Measurements from ENCODE around the gene NUTF2.
A peak's percentile ranks its signal among the peaks of the same experiment; 100 is the strongest.

Gene NUTF2

DNA sequence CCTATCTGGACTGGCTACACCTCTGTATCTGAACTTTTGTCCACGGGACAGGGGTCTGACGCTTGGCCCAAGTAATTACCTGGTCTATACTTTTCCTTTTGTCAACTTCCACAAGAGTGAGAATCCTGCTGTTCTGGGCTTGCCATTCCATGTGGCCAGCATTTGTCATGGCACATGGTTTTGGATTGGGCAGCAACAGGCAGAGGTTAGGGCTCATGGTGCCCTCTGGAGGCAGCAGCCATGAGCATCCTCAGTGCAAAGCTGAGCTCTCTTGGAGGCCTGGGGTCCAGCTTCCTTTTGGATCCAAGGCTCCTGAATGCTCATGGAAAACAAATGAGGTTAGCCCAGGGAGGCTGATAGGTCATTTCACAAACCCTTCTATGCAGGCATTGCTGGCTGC, 18.6 kb downstream of the NUTF2 start:
- DNase-seq = no peak

DNA sequence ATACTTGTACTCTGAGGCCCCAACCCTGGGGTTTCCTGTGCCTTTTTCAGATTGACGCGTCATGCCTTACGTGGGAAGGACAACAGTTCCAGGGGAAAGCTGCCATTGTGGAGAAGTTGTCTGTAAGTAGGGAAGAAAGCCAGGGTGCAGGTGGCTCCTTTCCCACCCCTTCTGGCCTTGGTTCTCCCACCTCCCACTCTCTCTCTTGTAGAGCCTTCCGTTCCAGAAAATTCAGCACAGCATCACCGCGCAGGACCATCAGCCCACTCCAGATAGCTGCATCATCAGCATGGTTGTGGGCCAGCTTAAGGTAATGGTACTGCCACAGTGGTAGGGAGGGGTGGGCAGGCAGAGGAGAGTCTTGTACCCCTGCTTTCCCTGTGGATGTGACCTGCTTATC, 21.6 kb downstream of the NUTF2 start:
- DNase-seq = no peak

DNA sequence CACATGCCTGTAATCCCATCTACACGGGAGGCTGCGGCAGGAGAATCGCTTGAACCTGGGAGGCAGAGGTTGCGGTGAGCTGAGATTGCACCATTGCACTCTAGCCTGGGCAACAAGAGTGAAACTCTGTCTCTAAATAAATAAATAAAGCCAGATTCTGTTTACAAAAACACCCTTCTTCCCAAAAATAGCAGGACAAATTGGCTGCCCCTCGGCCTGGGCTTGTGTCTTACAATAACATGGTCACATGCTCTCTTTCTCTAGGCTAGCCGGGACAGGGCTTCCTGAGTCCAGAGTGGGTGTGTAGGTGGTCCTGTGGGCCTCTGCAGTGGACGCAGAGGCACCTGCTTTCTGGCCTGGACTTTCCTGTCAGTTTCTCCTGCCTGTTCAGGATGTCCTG, 22.9 kb downstream of the NUTF2 start:
- DNase-seq = no peak

DNA sequence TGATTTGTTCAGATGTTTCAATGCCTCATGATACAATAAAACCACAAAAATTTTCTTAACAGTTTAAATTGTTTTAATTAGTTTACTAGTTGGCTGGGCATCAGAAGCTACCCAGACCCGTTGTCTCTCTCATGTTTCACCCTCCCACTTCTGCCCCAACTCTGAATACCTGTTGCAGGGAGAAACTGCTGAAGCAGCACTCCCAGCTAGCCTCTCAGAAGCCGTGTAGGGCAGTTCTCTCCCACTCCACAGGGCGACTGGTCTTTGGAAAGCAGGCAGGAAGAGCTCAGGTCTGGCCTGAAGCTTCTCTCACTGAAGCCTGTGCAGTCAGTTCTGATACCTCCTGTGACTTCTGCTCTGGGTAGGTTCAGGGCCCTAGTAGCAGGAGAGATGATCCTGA, 24.5 kb downstream of the NUTF2 start:
- no peak for DNase-seq

DNA sequence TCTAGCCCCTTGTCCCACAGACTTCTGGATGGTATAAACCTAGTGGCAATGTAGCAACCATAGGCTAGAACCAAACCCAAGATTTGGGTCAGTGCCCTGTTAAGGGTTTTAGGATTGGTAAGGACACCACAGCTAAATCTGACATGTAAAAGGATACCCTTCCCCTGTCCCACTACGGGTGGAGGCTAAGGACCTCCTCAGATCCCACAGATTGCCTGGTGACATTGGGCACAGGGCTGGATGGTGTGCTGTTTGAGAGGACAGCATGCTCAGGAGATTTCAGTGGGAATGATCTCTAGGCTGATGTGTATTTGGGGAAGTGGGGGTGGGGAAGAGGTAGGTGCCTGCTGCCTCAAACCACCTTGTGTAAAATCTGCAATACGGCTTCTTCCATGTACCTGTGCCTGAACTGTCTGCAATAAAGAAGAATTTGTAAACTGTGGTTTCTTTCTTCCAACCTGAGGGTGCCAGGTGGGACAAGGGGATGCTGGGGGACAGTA, 25.4 kb downstream of the NUTF2 start:
- DNase-seq = no peak

DNA sequence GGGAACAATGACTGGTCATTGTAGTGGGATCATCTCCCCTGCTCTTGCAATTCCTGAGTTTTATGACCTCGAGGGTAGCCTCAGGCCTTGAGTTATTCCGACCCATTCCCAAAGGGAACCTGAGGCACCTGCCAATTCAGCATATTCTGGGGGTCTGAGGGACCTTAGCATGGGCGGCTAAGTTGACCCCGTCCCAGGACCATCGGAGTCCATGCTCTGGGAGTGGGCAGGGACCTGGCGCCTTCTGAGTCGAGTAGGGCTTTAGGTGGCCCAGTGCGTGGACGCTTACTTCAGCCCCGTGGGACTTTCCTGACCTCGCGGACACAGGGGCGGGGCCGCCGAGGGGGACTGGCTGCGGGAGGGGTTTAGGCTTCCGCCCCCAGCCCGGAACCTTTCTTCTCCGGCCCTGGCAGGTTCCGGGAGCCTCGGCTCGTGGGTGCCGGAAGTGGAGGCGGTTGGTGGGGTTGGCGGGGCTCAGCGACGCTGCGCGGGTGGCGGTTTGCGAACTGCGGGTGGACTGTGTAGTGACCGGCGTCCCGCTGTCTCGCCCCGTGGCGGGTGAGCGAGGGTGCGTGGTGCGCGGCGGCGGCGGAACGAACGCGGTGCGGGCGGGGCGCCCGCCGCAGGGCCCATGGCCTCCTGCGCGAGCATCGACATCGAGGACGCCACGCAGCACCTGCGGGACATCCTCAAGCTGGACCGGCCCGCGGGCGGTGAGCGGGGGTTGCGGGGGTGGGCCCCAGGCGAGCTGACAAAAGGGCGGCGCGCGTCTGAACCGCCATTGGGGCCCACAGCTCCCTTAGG, 26.1 kb downstream of the NUTF2 start, which contains the start of gene EDC4:
EDC4 (plus strand) TSS at position 422 of the 804 bp plus-strand sequence; CDS start at position 632, 210 bp downstream.
- peak; percentile 88 for DNase-seq

DNA sequence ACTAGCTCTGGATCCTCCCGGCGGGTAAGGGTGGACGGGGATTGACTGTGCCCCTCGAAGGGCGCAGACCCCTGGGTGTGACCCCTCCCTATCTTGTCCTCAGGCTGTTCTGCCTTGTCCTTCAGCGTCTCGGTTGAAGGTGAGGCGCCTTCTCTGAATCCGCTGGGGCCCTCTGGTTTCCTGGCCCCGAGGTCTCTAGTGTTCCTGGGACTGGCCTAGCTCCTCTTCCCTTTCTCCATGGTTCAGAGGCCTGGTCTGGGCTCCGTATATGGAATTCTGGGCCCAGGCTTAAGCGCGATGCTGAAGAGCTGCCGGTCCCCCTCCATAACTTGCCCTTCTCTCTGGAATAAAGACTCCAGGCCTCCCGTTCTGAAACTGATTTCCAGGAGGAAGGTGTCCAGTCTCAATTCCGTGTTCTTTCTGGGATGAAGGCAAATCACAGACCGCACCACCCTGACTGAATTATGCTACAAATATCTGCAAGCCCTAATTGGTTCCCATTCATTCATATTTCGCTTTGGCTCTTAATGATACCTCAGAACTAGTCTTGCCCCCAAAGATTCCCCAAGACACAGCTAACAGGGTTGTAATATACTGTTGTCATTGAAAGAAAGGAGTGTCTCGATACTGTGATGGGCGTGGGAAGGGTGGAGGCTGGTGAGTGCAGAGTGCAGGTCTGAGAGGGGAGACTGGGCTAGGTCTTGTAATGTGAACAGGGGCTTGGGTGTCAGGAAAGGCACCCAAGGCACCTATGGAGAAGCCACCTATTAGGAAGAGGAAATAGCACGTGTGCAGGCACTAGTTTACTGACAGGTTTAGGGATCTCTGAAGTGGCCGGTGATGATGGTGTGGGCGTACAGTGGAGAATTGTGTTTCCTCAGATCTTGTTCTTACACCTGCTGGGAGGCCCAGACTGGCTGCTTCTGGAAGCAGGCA, 27.0 kb downstream of the NUTF2 start:
- DNase-seq = no peak

DNA sequence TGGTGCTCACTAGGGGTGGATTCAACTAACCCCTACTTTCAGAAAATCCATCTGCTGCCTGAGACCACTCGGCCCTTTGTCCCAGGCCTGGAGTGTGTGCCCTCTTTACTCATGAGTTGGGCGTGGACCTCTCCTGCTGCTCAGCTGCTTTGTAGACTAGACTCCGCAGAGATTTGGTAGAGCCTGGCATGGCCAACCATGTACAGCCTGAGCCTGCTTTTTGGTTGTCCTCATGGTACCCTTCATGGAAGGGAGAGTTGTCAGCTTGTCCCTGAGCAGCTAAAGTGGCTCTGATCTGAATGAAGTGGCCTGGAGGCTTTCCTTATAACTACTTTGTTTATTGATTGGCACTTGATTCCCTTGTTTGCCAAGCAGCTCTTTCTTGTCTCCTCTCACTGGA, 27.6 kb downstream of the NUTF2 start:
- no peak for DNase-seq

DNA sequence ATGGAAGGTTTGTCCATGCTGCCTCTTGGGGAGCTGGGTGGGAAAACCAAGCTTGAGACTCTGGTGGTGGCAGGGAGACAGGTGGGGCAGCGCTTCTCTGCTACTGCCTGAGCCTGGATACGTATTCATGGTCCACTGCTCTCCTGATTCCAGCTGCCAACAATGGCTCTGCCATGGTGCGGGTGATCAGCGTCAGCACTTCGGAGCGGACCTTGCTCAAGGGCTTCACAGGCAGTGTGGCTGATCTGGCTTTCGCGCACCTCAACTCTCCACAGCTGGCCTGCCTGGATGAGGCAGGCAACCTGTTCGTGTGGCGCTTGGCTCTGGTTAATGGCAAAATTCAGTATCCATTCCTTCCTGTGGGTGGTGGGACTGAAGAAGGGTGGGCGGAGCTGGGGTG, 30.3 kb downstream of the NUTF2 start:
- DNase-seq = no peak

DNA sequence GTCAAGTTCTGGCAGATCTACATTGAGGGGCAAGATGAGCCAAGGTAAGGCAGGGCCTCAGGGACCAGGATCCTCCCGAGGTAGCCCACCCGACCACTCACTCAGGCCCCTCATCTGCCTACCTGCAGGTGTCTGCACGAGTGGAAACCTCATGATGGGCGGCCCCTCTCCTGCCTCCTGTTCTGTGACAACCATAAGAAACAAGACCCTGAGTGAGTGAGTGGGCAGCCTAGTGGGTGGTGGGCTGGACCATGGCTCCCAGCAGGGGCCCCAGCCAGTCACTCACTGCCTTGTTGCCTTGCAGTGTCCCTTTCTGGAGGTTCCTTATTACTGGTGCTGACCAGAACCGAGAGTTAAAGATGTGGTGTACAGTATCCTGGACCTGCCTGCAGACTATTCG, 31.5 kb downstream of the NUTF2 start:
- no peak for DNase-seq

DNA sequence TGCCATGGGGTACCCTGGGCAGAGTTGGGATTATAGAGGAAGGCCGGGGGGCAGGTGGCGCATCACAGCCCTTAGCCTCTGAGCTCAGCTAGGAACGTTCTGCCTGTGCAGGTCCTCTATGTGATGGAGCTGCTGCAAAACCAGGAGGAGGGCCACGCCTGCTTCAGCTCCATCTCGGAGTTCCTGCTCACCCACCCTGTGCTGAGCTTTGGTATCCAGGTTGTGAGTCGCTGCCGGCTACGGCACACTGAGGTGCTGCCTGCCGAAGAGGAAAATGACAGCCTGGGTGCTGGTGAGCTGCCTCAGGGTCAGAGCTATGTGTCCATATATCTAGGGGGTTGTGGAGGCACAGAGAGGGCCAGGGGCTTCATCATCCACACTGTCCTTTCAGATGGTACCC, 32.1 kb downstream of the NUTF2 start:
- no peak for DNase-seq

DNA sequence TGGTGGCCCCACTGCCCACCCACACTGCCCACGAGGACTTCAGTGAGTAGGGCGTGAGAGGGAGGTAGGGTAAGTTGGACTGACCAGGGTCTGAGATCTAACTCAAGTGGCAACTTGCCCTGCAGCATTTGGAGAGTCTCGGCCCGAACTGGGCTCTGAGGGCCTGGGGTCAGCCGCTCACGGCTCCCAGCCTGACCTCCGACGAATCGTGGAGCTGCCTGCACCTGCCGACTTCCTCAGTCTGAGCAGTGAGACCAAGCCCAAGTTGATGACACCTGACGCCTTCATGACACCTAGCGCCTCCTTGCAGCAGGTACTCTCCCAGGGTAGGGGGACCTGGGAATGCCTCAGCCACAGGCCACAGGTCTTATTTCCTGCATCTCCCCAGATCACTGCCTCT, 32.7 kb downstream of the NUTF2 start:
- DNase-seq = no peak

DNA sequence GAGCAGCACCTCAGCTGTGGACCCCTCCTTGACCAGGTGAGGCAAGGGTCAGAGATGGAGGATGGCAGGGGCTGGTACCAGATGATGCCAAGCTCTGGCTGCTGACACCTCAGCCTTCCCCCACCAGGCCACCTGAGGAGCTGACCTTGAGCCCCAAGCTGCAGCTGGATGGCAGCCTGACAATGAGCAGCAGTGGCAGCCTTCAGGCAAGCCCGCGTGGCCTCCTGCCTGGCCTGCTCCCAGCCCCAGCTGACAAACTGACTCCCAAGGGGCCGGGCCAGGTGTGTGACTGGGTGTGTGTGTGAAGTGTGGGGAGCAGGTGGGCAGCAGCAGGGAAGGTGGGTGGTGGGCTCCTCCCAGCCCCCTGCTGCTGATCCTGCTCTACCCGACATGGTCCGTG, 33.2 kb downstream of the NUTF2 start:
- DNase-seq = no peak

DNA sequence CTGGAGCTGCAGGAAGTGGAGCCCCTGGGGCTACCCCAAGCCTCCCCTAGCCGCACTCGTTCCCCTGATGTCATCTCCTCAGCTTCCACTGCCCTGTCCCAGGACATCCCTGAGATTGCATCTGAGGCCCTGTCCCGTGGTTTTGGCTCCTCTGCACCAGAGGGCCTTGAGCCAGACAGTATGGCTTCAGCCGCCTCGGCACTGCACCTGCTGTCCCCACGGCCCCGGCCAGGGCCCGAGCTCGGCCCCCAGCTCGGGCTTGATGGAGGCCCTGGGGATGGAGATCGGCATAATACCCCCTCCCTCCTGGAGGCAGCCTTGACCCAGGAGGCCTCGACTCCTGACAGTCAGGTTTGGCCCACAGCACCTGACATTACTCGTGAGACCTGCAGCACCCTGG, 33.9 kb downstream of the NUTF2 start:
- no peak for DNase-seq

DNA sequence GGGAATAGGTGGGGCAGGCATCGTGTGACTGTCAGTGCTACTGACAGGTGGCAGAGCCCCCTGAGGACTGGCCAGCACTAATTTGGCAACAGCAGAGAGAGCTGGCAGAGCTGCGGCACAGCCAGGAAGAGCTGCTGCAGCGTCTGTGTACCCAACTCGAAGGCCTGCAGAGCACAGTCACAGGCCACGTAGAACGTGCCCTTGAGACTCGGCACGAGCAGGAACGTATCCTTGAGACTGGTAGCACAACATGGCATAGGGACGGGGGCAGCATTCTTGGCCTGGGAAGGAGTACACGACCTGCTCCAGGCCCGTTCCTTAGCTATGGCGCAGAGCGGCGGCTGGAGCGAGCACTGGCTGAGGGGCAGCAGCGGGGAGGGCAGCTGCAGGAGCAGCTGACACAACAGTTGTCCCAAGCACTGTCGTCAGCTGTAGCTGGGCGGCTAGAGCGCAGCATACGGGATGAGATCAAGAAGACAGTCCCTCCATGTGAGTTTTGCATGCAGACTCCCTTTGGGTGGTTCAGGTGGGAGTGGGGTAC, 35.0 kb downstream of the NUTF2 start:
- no peak for DNase-seq

DNA sequence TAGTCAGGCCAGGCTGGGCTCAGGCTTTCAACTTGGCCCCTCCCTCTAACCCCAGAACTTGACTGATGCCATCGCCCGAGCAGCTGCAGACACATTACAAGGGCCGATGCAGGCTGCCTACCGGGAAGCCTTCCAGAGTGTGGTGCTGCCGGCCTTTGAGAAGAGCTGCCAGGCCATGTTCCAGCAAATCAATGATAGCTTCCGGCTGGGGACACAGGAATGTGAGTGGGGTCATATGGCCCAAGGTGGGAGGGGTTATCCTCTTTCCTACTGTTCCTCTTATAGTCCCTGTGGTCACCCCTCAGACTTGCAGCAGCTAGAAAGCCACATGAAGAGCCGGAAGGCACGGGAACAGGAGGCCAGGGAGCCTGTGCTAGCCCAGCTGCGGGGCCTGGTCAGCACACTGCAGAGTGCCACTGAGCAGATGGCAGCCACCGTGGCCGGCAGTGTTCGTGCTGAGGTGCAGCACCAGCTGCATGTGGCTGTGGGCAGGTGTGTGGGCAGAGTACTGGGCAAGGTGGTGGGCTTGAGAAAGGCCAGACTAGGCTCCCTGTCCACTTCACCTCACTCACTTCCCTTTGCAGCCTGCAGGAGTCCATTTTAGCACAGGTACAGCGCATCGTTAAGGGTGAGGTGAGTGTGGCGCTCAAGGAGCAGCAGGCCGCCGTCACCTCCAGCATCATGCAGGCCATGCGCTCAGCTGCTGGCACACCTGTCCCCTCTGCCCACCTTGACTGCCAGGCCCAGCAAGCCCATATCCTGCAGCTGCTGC, 35.8 kb downstream of the NUTF2 start:
- DNase-seq = no peak

DNA sequence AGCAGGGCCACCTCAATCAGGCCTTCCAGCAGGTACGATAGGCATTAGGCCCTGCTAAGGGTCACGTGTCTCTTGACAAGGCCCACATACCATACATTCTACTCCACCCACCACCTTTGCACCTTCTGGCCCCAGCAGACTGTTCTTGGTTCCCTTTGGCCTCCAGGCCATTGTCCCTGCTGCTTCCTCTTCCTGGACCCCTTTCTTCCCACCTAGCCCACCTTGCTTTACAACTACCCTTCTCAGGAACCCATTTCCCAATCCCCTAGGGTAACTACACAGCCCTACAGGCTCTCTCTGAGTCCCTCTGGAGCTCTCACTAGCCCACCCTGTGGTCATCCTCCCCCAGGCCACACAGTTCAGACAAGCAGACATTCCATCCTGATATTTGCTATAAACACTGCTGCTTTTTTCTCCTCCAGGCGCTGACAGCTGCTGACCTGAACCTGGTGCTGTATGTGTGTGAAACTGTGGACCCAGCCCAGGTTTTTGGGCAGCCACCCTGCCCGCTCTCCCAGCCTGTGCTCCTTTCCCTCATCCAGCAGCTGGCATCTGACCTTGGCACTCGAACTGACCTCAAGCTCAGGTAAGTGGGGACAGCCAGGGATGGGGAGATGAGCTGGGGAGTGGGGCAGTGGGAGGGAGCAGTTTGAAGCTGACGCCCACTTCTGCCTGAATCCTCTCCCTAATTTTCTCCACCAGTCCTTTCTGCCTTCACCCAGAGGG, 36.6 kb downstream of the NUTF2 start:
- no peak for DNase-seq

DNA sequence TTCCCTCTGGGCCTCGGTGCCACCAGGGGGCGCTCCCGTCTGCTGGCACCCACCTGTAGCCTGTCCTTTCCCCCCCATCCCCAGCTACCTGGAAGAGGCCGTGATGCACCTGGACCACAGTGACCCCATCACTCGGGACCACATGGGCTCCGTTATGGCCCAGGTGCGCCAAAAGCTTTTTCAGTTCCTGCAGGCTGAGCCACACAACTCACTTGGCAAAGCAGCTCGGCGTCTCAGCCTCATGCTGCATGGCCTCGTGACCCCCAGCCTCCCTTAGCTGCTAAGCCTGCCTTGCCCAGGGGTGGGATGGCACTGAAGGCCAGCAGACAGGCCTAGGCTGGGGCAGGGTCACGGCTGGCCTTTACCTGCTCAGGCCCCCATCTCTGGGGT, 37.1 kb downstream of the NUTF2 start:
- DNase-seq = peak; percentile 72

DNA sequence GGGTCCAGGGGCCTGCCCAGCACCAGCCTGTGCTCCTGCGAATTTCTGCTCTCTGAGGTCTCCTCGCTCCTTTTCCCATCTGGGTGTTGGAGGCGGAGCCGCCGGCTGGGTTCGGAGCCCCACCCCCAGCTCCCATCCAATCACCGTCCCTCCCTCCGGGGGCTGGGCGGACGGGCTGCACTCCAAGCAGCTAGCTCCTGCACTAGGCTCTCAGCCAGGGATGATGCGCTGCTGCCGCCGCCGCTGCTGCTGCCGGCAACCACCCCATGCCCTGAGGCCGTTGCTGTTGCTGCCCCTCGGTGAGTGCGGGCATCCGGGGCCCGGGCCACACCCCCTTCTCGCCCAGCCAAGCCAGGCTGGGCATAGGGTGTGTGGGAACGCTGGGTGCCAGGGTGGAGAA, 38.0 kb downstream of the NUTF2 start, which contains the start of gene NRN1L:
NRN1L (plus strand) TSS at position 202 of the 400 bp plus-strand sequence; CDS start at position 221, 19 bp downstream.
- no peak for DNase-seq

DNA sequence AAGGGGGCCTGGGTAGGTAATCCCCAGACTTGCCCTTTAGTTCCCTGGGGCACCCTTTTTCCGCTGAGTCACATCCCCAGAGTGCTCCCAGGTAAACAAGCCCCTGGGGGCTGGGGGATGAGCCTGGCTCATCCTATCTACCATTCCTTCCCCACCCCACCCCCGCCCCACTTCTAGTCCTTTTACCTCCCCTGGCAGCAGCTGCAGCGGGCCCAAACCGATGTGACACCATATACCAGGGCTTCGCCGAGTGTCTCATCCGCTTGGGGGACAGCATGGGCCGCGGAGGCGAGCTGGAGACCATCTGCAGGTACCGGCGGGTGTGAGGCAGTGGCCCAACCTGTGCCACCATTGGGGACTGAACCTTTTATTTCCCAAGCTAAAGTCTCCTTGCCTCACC, 38.8 kb downstream of the NUTF2 start:
- no peak for DNase-seq

DNA sequence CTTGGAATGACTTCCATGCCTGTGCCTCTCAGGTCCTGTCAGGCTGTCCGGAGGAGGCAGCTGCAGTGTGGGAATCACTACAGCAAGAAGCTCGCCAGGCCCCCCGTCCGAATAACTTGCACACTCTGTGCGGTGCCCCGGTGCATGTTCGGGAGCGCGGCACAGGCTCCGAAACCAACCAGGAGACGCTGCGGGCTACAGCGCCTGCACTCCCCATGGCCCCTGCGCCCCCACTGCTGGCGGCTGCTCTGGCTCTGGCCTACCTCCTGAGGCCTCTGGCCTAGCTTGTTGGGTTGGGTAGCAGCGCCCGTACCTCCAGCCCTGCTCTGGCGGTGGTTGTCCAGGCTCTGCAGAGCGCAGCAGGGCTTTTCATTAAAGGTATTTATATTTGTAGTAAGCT, 39.2 kb downstream of the NUTF2 start:
- no peak for DNase-seq

DNA sequence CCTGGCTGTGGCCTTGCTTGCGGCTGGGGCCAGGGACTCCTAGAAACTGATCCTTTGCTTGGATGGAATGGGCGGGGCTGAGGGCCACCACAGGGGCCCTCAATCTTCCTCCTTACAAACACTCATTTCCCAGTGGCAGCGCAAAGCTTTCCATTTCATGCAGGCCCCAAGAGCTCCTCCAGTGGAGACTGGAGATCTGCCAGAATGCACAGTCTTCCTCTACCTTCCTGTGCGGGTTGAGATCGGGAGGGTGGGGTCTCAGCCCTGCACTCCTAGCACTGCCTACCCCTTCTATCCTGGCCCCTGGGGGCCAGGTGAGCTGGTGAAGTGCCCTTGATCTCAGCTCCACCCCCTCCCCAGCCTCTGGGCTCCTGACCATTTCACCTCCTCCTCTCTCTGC, 39.7 kb downstream of the NUTF2 start:
- no peak for DNase-seq
